Measurements from ENCODE around the gene CELSR2. TPM values are rescaled to one million over a fixed set of nuclear protein-coding genes. Genes with fewer than 3 reads are reported as not detected.

The CELSR2 gene
- polyA plus RNA-seq, 12 donors = 3.5 to 16.7 (median 4.7) TPM; not detected in 1

DNA sequence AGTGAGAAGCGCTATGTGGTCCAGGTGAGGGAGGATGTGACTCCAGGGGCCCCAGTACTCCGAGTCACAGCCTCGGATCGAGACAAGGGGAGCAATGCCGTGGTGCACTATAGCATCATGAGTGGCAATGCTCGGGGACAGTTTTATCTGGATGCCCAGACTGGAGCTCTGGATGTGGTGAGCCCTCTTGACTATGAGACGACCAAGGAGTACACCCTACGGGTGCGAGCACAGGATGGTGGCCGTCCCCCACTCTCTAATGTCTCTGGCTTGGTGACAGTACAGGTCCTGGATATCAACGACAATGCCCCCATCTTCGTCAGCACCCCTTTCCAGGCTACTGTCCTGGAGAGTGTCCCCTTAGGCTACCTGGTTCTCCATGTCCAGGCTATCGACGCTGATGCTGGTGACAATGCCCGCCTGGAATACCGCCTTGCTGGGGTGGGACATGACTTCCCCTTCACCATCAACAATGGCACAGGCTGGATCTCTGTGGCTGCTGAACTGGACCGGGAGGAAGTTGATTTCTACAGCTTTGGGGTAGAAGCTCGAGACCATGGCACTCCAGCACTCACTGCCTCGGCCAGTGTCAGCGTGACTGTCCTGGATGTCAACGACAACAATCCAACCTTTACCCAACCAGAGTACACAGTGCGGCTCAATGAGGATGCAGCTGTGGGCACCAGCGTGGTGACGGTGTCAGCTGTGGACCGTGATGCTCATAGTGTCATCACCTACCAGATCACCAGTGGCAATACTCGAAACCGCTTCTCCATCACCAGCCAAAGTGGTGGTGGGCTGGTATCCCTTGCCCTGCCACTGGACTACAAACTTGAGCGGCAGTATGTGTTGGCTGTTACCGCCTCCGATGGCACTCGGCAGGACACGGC lies 2.2 kb downstream of the CELSR2 start:
- no peak for DNase-seq

DNA sequence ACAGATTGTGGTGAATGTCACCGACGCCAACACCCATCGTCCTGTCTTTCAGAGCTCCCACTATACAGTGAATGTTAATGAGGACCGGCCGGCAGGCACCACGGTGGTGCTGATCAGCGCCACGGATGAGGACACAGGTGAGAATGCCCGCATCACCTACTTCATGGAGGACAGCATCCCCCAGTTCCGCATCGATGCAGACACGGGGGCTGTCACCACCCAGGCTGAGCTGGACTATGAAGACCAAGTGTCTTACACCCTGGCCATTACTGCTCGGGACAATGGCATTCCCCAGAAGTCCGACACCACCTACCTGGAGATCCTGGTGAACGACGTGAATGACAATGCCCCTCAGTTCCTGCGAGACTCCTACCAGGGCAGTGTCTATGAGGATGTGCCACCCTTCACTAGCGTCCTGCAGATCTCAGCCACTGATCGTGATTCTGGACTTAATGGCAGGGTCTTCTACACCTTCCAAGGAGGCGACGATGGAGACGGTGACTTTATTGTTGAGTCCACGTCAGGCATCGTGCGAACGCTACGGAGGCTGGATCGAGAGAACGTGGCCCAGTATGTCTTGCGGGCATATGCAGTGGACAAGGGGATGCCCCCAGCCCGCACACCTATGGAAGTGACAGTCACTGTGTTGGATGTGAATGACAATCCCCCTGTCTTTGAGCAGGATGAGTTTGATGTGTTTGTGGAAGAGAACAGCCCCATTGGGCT lies 3.0 kb downstream of the CELSR2 start:
- no peak for DNase-seq

- DNase-seq = no peak
Observed at GRCh38 chr1:109252893-109253802, 3.8 kb downstream of the CELSR2 start.

GRCh38 chr1:109253803-109254620 lies 4.7 kb downstream of the CELSR2 start:
- no peak for DNase-seq

- no peak for DNase-seq
Observed at GRCh38 chr1:109254621-109255096, 5.3 kb downstream of the CELSR2 start.

DNA sequence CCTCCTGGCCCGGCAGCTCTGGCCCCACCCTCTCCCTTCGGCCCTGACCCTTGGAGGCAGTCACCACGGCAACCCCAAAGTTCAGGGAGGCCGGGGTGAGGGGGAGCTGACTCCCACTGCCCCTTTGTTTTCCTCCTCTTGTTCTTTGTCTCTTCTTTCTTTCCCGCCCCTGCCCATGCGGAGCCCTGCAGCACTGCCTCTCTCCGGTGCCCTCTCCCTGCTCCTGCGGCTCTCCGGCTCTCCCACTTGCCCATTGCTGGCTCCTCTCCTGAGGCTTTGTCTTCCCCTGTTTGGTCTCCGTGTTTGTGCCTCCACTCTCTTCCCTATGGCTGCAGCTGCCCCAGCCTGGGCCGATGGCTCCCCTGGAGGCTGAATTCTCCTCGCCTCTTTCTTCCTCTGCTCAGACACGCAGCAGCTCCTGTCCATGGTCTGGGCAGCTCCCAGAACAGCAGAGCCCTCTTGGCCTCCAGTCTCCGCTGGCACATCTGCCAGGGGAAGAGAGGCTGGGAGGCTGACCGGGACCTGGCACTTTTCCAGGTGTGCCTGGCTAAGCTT lies 5.8 kb downstream of the CELSR2 start:
- no peak for DNase-seq

GRCh38 chr1:109255678-109256077 lies 6.3 kb downstream of the CELSR2 start:
- no peak for DNase-seq

DNA sequence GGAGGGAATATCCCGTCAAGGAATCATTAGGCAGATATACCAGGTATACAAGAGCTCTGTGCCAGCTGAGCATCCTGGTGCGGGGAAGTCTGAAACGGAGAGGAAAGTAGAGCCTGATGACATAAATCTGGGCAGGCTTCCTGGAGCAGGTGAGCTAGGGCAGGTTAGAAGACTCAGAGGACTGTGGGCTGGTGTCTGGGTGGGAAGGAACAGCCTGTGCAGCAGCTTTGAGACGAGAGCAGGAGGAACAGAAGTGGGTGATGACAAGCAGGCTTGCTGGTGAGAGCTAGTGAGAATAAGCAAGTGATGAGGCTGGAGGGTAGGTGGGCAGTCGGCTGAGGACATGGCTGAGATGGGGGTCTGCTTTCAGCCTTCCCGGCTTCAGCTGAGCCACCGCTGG lies 6.7 kb downstream of the CELSR2 start:
- no peak for DNase-seq

GRCh38 chr1:109256971-109257681 lies 7.8 kb downstream of the CELSR2 start:
- no peak for DNase-seq

- no peak for DNase-seq
Observed at GRCh38 chr1:109257682-109258421, 8.5 kb downstream of the CELSR2 start.

DNA sequence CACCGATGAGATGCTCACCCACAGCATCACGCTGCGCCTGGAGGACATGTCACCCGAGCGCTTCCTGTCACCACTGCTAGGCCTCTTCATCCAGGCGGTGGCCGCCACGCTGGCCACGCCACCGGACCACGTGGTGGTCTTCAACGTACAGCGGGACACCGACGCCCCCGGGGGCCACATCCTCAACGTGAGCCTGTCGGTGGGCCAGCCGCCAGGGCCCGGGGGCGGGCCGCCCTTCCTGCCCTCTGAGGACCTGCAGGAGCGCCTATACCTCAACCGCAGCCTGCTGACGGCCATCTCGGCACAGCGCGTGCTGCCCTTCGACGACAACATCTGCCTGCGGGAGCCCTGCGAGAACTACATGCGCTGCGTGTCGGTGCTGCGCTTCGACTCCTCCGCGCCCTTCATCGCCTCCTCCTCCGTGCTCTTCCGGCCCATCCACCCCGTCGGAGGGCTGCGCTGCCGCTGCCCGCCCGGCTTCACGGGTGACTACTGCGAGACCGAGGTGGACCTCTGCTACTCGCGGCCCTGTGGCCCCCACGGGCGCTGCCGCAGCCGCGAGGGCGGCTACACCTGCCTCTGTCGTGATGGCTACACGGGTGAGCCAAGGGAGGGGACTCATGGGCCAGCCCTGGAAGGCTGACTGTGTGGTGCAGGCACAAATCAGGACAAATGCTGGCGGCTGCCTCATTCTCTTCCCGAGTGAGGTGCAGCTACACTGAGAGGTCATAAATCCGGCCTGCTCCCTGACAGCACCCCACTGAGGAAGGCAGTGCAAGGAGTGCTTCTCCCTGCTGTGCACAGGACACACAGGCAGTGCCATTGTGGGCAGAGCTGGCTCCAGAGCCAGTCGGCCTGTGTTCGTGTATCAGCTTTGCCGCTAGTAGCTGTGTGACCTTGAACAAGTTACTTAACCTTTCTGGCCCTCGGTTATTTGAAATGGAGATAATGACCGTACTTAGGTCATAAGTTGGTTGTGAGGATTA lies 9.4 kb downstream of the CELSR2 start:
- DNase-seq = no peak

DNA sequence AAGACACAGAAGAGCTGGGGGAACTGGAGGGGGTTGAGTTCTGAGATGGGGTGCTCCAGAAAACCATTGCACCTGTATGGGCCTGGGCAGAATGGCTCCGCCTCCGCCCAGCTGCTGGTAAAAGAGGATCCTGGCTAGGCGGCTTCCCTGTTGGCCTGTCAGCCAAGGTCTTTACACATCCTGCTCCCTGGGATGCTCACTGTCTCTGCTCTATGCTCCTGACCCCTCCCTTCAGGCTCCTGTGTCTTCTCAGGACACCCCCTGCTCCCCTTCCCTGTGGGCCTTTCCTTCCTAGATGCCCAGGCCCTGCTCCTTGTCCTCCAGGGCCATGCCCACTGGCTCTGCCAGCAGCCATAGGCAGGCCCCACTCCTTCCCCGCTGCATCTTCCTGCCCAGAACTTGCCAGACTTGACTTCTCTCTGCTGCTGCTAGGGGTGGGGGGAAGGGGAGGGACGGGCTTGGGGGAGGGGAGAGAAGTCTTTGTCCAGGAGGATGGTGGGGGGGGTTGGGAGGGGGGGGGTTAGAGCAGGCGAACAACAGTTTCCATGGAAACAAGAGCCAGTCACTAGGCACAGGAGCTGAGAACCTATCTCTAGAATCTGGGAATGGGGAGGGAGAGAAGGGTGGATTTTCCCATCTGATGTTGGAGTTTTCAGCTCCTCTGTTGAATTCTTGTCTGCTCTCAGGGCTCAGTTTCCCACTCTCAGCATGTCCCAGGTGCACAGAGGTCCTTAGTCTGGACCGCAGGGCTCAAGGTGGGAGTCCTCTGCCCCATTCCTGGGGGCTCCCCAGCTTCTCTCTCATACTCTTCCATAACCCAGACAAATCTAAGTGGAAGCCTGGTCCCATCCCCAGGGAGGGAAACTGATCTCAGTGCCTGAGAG lies 10.6 kb downstream of the CELSR2 start:
- no peak for DNase-seq

DNA sequence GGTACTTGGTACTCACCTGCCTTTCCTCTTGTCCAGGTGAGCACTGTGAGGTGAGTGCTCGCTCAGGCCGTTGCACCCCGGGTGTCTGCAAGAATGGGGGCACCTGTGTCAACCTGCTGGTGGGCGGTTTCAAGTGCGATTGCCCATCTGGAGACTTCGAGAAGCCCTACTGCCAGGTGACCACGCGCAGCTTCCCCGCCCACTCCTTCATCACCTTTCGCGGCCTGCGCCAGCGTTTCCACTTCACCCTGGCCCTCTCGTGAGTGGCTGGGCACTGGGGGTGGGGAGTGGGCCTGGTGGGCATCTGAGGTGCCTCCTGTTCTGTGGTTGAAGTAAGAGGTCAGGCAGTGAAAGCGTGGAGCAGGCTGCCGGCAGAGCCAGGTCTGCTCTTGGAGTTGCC lies 11.7 kb downstream of the CELSR2 start:
- no peak for DNase-seq

- DNase-seq = no peak
Observed at GRCh38 chr1:109261578-109261977, 12.2 kb downstream of the CELSR2 start.

GRCh38 chr1:109262231-109263055 lies 13.1 kb downstream of the CELSR2 start:
- DNase-seq = no peak

- DNase-seq = no peak
Observed at GRCh38 chr1:109263234-109263596, 13.9 kb downstream of the CELSR2 start.

Measured in muscle of arm (tissue), 12 donors.